LNCaP clone FGC (cell line): ENCODE results near the gene TBX10.
"Not testable (repeated sequence)": the region's sequence is repeated elsewhere in the genome, so short reads cannot be mapped to it uniquely, and the experiment has no call there.

Source experiments
- DNase-seq: peaks from one replicate; pipeline ENCODE4 v3.0.0-alpha.2; 2011; ENCODE audit warnings: low read depth
- H3K4me3 ChIP-seq: 2 replicates; pipeline ENCODE4 v1.5.1; 2011; ENCODE audit warnings: mild to moderate bottlenecking, low read depth, low read length, control low read depth
- TF ChIP-seq, protein P1 (sequence below): IDR thresholded peaks from 2 replicates; pipeline ENCODE4 v1.5.1; 2012; ENCODE audit warnings: mild to moderate bottlenecking; ENCODE audit not compliant: control insufficient read depth, insufficient read depth; ENCODE audit errors: extremely low read depth

TBX10 gene

DNA sequence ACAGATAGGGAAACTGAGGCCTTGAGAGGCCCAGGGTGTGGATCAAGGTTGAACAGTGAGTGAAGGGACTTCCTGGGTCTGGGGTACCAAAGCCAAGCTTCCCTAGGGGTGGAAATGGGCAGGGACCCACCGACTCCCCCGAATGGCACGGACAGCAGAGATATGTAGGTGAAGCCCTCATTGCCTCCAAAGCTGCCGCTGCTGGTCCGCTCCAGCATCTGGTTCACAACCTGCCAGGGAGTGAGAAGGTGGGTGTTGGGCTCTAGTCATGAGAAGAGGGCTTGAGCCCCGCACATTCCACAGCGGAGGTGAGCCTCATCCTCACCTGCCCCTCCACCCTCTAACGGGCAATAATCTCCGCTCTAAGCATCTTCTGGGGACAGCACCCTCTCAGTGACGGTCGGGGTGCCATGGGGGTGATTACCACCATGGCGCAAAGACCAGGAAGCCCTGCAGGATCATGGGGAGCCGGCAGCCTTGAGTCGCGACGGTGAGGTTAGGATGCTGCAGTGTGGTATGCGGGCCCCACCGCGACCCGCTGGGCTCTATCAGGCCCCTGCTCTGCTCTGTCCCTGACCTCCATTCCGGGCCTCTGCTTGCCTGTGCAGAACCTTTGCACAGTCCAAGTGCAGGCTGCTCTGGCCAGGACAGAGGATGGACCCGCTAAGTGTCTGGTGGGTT is 24.1 kb upstream of the TBX10 start:
- DNase-seq, result no peak
- H3K4me3 ChIP-seq, result no peak overlapping the region
- TF ChIP-seq, protein P1, sequence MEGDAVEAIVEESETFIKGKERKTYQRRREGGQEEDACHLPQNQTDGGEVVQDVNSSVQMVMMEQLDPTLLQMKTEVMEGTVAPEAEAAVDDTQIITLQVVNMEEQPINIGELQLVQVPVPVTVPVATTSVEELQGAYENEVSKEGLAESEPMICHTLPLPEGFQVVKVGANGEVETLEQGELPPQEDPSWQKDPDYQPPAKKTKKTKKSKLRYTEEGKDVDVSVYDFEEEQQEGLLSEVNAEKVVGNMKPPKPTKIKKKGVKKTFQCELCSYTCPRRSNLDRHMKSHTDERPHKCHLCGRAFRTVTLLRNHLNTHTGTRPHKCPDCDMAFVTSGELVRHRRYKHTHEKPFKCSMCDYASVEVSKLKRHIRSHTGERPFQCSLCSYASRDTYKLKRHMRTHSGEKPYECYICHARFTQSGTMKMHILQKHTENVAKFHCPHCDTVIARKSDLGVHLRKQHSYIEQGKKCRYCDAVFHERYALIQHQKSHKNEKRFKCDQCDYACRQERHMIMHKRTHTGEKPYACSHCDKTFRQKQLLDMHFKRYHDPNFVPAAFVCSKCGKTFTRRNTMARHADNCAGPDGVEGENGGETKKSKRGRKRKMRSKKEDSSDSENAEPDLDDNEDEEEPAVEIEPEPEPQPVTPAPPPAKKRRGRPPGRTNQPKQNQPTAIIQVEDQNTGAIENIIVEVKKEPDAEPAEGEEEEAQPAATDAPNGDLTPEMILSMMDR, result no peak

DNA sequence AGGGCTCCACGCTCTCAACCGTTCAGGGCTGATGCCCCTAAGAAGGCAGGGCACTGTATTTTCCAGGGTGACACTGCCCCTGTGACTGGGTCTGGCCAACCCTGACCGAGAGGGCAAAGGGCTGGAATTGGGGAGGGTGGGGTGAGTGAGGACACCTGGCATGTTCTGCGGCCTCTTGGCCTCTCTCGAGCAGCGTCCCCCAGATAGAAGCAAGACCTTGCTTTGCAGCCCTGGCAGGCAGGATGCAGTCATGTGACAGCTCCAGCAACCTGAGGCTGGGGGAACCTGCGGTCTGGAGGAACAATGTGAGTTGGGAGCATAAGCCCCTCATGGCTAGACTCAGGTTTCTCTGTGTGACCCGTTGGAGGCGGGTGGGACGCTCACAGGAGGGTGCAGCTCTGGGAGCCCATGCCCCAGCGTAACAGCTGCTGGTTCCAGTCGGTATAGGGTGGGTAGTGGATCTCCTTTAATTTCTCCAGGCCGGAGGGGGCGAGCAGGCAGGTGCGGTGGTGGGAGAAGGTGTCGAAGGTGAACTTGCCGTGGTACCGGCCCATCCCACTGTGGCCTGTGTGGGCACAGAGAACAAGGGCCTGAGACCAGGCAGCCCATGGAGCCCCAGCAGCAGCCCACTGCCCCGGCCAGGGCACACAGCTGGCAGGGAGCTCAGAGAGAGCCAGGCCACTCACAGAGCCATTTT is 23.4 kb upstream of the TBX10 start:
- DNase-seq, result no peak
- TF ChIP-seq, protein P1, result no peak
- H3K4me3 ChIP-seq, result no peak overlapping the region

DNA sequence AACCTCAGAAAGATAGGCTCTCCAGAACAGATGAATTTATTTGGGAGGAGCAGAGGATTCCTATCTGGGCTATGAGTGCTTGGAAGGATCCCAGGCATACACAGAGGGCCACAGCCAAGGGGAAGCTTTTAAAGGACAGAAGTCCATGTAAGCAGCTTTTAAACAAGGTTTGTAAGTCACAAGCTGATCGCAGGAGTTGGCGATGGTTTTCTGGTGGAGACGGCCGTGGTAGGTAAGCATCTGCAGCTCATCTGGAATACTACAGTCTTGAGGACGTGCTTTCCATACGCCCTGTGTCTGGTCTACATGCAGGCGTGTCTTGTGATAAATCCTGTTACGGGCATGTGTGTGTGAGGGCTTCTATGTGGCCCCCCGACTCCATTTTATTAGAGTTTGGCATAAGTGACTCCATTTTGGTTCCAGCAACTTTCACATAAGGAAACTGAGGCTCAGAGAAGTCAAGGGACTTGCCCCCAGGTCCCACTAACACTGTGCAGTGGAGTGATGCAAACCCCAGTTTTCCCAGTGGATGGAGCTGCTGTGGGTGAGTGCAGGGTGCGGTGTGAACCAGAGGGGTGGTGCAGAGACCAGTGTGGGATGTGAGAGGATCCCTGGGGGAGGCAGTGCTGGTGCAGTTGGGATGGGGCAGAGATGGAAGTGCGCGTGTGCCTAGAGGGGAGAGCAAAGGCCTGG is 22.7 kb upstream of the TBX10 start:
- H3K4me3 ChIP-seq, result no peak overlapping the region
- TF ChIP-seq, protein P1, result no peak
- no peak for DNase-seq

DNA sequence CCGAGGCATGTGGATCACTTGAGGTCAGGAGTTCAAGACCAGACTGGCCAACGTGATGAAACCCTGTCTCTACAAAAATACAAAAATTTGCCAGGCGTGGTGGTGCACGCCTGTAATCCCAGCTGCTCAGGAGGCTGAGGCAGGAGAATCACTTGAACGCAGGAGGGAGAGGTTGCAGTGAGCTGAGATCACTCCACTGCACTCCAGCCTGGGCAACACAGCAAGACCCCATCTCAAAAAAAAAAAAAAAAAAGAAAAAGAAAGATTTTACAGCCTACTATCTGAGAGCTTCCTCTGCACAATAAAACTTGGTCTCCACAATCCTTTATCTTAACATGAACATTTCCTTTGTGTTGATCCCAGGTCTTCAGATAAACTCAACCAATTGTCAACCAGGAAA is 21.2 kb upstream of the TBX10 start:
- not testable (repeated sequence) for H3K4me3 ChIP-seq, DNase-seq

DNA sequence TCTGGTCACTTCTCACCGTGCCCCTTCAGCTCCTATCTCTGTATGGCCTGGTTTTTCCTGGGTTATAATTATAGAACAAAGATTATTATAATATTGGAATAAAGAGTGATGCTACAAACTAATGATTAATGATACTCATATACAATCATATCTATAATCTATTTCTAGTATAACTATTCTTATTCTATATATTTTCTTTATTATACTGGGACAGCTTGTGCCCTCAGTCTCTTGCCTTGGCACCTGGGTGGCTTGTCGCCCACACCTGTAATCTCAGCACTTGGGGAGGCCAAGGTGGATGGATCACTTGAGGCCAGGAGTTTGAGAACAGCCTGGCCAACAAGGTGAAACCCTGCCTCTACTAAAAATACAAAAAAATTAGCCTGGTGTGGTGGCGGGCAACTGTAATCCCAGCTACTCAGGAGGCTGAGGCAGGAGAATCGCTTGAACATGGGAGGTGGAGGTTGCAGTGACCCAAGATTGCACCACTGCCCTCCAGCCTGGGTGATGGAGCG is 20.1 kb upstream of the TBX10 start:
- not testable (repeated sequence) for H3K4me3 ChIP-seq, DNase-seq

DNA sequence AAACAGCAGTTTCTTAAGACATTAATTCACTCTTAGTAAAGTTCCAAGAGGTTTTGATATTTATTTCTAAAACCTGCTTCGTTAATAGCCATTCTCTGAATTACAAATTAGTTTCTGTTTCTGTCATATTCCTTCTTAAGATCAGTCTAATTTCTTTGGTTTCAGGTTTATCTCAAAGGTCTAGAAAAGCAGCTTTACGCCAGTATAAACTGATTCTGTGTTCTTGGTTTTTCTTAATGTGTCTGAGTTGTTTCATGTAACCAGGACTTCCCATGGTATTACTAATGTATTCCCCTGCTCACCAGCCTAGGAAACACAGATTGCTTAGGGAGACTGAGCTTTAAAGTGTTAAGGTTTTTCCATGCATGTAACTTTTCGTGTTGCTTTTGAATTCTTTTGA is 17.7 kb upstream of the TBX10 start:
- DNase-seq, result no peak
- TF ChIP-seq, protein P1, result no peak
- no peak overlapping the region for H3K4me3 ChIP-seq

DNA sequence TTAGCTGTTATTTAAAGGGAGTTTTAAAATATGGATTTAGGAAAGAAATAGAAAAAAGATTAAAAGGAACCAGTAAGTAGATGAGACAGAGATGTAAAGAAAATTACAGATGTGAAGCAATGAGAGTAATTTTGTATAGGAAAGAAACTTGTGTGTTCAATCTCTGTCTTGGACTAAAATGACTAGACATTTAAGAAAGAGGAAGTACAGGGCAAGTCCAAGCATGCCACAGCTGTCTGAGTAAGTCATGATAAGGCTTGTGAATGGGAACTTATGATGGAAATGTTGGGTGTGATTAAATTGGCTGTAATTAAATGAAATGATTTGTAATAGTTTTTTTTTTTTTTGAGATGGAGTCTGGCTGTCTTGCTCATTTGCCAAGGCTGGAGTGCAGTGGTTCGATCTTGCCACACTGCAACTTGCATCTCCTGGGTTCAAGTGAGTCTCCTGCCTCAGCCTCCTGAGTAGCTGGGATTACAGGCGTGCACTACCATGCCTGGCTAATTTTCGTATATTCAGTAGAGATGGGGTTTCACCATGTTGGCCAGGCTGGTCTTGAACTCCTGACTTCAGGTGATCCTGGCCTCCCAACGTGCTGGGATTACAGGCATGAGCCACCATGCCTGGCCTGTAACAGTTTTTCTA is 16.8 kb upstream of the TBX10 start:
- no peak overlapping the region for H3K4me3 ChIP-seq
- TF ChIP-seq, protein P1, result no peak
- DNase-seq, result no peak
